Adrenal gland (tissue), 12 donors: ENCODE data around the gene ALKAL2. TPM values are rescaled to one million over a fixed set of nuclear protein-coding genes. Genes with fewer than 3 reads are reported as not detected.

Experiments
- DNase-seq, 7 donors: peaks; one replicate each; pipeline ENCODE4 v3.0.0-alpha.2; 2019 to 2020
- H3K27ac ChIP-seq, 5 donors: fragments of 200-600 bp; sonication (generic) in 4 of 5; 1 replicate in 3 of 5; 2 replicates in 2 of 5; pipeline versions ENCODE4 v1.5.1 to v1.8.0; 2016 to 2020; ENCODE audit warnings: mild to moderate bottlenecking in 1 of 5
- H3K27me3 ChIP-seq: fragments of 200-600 bp; 2 replicates; pipeline ENCODE4 v1.8.0; 2021
- H3K36me3 ChIP-seq, 2 donors: fragments of 200-600 bp; replicated peaks in 1 of 2; 1 replicate in 1 of 2; 2 replicates in 1 of 2; pipeline versions ENCODE4 v1.5.1 to v1.8.0; 2018 to 2022
- H3K4me1 ChIP-seq, 2 donors: fragments of 200-600 bp; replicated peaks in 1 of 2; 1 replicate in 1 of 2; 2 replicates in 1 of 2; pipeline versions ENCODE4 v1.5.1 to v1.8.0; 2018 to 2021
- H3K4me3 ChIP-seq, 4 donors: fragments of 200-600 bp; sonication (generic) in 3 of 4; one replicate each; pipeline ENCODE4 v1.5.1; 2016 to 2018
- H3K9me3 ChIP-seq, 3 donors: fragments of 200-600 bp; sonication (generic) in 1 of 3; replicated peaks in 1 of 3; 1 replicate in 2 of 3; 2 replicates in 1 of 3; pipeline versions ENCODE4 v1.5.1 to v1.8.0; 2016 to 2021
- CTCF ChIP-seq, 6 experiments: fragments of 450-650 bp in 4 of 6; fragments of 200-600 bp in 2 of 6; sonication (generic) in 1 of 6; IDR thresholded peaks; 1 replicate in 5 of 6; 2 replicates in 1 of 6; pipeline versions ENCODE4 v1.5.1 to v1.8.0; 2016 to 2021; ENCODE audit warnings: antibody characterized with exemption in 6 of 6, mild to moderate bottlenecking in 2 of 6, moderate library complexity in 1 of 6
- POLR2A ChIP-seq, 2 donors: fragments of 450-650 bp; IDR thresholded peaks; one replicate each; pipeline ENCODE4 v1.6.1; 2017; ENCODE audit warnings: antibody characterized with exemption in 2 of 2, mild to moderate bottlenecking in 2 of 2, moderate library complexity in 1 of 2
- WGBS, 4 donors: extraction: QIAGEN DNeasy Blood & Tissue Kit in 2 of 4; methylation state at CpG; one replicate each; pipeline versions ENCODE4 v1.1.5 to v1.1.7; 2013 to 2017; 5-methylcytosine and 5-hydroxymethylcytosine counted together
- intact Hi-C, 2 donors: fragments of 100-400 bp; cut with DNase I; formaldehyde crosslinking; loops; one replicate each; pipeline versions ENCODE4 v1.14.1 to v1.15.0; 2022 to 2023
- polyA plus RNA-seq, 3 donors: library from polyadenylated mRNA; stranded (reverse); fragments of 200-250 nt in 2 of 3; fragments of 350-450 nt in 1 of 3; fragmentation: Illumina TruSeq in 1 of 3; extraction: RNeasy Lipid Tissue Mini Kit (QIAGEN cat#74804) in 1 of 3; gene quantifications; one replicate each; pipeline ENCODE4 v1.2.3, GENCODE V29; 2013 to 2014
- total RNA-seq, 9 donors: library from RNA; depleted of rRNA in 4 of 9; stranded (reverse); fragments of >200 nt in 4 of 9; fragments of 120-200 nt in 1 of 9; fragmentation: NEBNext Ultra II Directional in 1 of 9; extraction: Animal tissue kit (Norgen Biotek cat#: 25700) in 1 of 9; gene quantifications; one replicate each; pipeline versions ENCODE4 v1.1.0 to v1.2.4, GENCODE V29; 2013 to 2023
- donor health status: healthy with polysubstance abuse.
- donor health status: Bipolar disorder and iron deficiency.
- donor health status: DM: yes; HTN: yes; CAD: no.
- donor health status: DM: no; HTN: no; CAD: no.
- donor health status: DM: no; HTN: no; CAD: no.
- donor health status: DM: yes; HTN: yes; CAD: no.

Gene ALKAL2
- total and polyA plus RNA-seq, 12 donors = 40.3 to 316 (median 141) TPM

GRCh38 chr2:279956-280649 lies 7.8 kb downstream of the ALKAL2 start:
- no peak for DNase-seq
- no peaks in the 10 kb centered on the region for H3K9me3 ChIP-seq
- peaks cover 30 to 53% of the 10 kb centered on the region in 2 donors for H3K4me1 ChIP-seq
- intact Hi-C loops = no loop called here
- TF ChIP-seq CTCF (IDR thresholded peaks at IDR 0.05) (no peak), POLR2A (IDR thresholded peaks at IDR 0.05) (no peak)
- H3K27ac ChIP-seq = peak overlapping the region; percentile 43 to 95 (median 77)
- peaks cover 0 to 63% of the 10 kb centered on the region in 2 donors for H3K36me3 ChIP-seq
- H3K4me3 ChIP-seq = no peak overlapping the region
- no peaks in the 10 kb centered on the region for H3K27me3 ChIP-seq
- 61 to 66% (median 64%) methylated on average over 4 of the region's 4 CpGs for WGBS, 4 donors

DNA sequence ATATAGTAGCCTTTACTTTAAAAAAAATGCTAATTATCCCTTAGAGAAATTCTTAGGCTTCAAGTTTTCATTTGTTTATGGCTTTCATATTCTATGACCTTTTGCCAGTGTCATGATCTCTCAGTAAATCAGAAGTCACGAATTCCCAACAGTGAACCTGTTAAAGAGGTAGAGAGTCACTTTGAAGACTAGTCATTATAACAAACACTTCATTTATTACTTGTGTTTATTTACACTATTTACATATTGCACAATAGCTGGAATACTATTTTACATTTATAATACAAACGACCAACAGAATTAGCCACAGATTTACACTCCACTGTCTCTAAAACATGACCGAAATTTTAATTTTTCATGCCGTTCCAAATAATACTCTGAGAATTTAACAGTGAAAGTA lies 8.5 kb downstream of the ALKAL2 start:
- Histone ChIP-seq H3K36me3 (peaks cover 0 to 59% of the 10 kb centered on the region in 2 donors), H3K4me1 (peaks cover 23 to 46% of the 10 kb centered on the region in 2 donors), H3K9me3 (no peaks in the 10 kb centered on the region), H3K4me3 (no peak overlapping the region), H3K27ac (peak overlapping the region in 4 of 5 donors; percentile 43 to 95 (median 80)), H3K27me3 (no peaks in the 10 kb centered on the region)
- TF ChIP-seq CTCF (IDR thresholded peaks at IDR 0.05) = no peak
- no peak for TF ChIP-seq POLR2A (IDR thresholded peaks at IDR 0.05)
- WGBS, 4 donors = 68 to 76% (median 72%) methylated on average over 4 of the region's 4 CpGs
- intact Hi-C loops = no loop called here
- DNase-seq = no peak

DNA sequence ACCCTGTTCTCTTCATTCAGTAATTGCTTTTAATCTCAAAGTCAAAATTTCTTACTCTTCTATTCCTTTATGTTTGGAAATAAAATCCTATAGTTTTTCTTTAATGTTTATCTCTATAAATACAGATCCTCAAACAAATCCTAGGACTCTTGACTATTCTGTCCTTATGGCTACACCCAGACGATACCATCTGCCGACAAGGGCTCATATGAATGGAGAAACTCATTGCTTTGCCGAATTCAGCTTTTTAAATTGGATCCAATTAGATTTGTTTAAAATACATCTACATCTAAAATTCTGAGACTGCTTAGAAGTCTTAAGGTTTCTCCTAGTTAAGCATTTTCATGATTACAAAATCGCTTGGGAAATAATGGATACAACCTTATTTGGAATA lies 9.0 kb downstream of the ALKAL2 start:
- no peak for DNase-seq
- Histone ChIP-seq H3K4me1 (peaks cover 22 to 42% of the 10 kb centered on the region in 2 donors), H3K4me3 (no peak overlapping the region), H3K27ac (peak overlapping the region in 4 of 5 donors; percentile 11 to 95 (median 54)), H3K27me3 (no peaks in the 10 kb centered on the region), H3K9me3 (no peaks in the 10 kb centered on the region), H3K36me3 (peaks cover 0 to 54% of the 10 kb centered on the region in 2 donors)
- 85 to 94% (median 91%) methylated on average over 4 of the region's 4 CpGs for WGBS, 4 donors
- no peak for TF ChIP-seq POLR2A (IDR thresholded peaks at IDR 0.05)
- intact Hi-C loops = no loop called here

DNA sequence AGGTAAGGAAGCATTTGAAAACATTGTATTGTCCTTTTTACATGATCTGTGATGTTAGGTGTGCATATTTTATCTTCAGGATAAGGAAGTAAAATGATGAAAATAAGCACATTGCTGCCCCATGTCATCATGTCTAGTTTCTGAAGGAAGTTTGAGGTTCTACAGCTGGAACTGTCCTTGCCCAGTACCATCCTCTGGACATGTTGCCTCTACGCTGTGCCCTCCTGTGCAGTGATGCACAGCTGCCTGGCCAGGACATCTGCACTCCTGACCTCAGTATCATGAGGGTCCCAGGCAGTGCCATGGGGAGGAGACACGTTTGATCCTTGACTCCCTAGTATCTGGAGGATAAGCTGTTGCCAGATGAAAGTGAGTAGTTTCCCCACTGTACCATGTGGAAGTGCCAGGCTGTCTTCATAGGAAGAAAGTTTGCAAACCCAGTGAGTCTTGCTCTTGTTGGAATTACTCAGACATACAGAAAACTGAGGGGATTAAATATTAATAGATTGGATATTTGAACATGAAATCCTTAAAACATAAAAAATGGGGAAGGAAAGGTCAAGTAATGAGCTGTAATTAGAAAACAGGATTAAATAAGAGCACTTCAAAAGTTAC lies 9.5 kb downstream of the ALKAL2 start:
- TF ChIP-seq CTCF (IDR thresholded peaks at IDR 0.05) (no peak), POLR2A (IDR thresholded peaks at IDR 0.05) (no peak)
- H3K27me3 ChIP-seq = no peaks in the 10 kb centered on the region
- no peak for DNase-seq
- peaks cover 22 to 37% of the 10 kb centered on the region in 2 donors for H3K4me1 ChIP-seq
- H3K9me3 ChIP-seq = no peaks in the 10 kb centered on the region
- no peak overlapping the region for H3K4me3 ChIP-seq
- peaks cover 0 to 49% of the 10 kb centered on the region in 2 donors for H3K36me3 ChIP-seq
- intact Hi-C loops = no loop called here
- H3K27ac ChIP-seq = peak overlapping the region in 3 of 5 donors; percentile 11 to 95 (median 31)
- WGBS, 4 donors = 60 to 81% (median 77%) methylated on average over 2 of the region's 2 CpGs
